Measurements from ENCODE around the gene TMEM60. TPM values are rescaled to one million over a fixed set of nuclear protein-coding genes. Genes with fewer than 3 reads are reported as not detected.

The TMEM60 gene
- total RNA-seq, 2 experiments from 2014 or later = 8.1 to 8.6 TPM

DNA sequence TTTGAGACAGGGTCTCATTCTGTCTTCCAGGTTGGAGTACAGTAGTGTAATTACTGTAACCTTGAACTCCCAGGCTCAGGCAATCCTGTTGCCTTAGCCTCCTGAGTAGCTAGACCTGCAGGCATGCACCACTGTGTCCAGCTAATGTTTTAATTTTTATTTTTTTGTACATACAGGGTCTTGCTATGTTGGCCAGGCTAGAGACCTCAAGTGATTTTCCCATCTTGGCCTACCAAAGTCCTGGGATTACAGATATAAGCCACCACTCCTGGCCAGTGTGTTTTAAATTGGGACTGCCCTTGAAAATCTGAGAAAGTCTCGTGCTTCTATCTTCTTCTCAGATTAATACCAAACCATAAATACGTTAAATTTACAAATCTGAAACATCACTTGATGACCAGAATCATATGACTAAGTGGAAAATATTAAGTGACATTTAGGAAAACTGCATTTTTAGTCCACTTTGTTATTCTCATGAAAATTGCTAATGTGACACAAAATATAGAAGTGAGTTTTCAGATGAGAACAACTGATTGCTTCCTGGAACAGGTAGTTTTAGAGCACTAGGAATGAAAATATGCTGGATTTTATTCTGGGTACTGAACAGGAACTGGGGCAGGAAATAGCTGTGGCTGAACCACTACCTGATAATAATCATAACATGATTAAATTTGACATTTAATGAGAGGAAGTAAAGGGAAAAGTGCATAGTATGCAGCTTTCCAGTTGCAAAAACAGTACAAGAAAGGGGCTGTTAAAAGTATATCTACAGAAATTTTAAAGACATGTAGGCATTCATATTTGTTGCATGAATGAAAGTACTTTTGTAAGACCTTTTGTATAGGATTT lies 4.5 kb upstream of the TMEM60 start:
- H3K4me3 Mint-ChIP-seq = peak overlapping the region; percentile 31
- peak overlapping the region; percentile 75 for H3K27ac Mint-ChIP-seq
- POLR2A ChIA-PET = no interaction called here
- TF ChIP-seq, protein P1, sequence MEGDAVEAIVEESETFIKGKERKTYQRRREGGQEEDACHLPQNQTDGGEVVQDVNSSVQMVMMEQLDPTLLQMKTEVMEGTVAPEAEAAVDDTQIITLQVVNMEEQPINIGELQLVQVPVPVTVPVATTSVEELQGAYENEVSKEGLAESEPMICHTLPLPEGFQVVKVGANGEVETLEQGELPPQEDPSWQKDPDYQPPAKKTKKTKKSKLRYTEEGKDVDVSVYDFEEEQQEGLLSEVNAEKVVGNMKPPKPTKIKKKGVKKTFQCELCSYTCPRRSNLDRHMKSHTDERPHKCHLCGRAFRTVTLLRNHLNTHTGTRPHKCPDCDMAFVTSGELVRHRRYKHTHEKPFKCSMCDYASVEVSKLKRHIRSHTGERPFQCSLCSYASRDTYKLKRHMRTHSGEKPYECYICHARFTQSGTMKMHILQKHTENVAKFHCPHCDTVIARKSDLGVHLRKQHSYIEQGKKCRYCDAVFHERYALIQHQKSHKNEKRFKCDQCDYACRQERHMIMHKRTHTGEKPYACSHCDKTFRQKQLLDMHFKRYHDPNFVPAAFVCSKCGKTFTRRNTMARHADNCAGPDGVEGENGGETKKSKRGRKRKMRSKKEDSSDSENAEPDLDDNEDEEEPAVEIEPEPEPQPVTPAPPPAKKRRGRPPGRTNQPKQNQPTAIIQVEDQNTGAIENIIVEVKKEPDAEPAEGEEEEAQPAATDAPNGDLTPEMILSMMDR (IDR thresholded peaks at IDR 0.05) = no peak
- DNase-seq = peak; percentile 14
- H3K4me1 Mint-ChIP-seq (ENCODE audit: low read depth) = peaks cover 55% of the 10 kb centered on the region
- peaks cover 41% of the 10 kb centered on the region for H3K36me3 Mint-ChIP-seq (ENCODE audit: low read depth)
- peaks cover 21% of the 10 kb centered on the region for H3K9me3 Mint-ChIP-seq
- intact Hi-C loops (cut with micrococcal nuclease) = no loop called here
- no peaks in the 10 kb centered on the region for H3K27me3 Mint-ChIP-seq
- ATAC-seq = no peak
- CTCF ChIA-PET = interaction anchor here (1.1 kb wide), 1 partner anchor 151 kb away, joined by 3 read pairs; no protein-coding TSS in a partner anchor

DNA sequence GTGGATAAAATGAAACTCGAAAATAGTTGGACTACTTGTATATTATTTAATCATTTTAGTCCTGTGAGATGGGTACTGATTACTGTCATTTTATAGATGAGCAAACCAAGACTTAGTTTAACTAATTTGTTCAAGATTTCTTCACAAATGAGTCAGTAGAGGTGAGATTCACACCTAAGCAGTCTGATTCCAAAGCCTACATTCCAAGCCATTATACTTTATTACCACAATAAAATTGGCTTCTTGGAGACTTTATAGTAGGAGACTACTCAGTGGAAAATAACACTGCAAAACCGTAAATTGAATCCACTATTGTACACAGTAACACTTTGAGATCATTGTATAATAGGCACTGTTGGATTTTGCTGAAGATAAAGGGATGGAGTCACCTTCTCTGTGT lies 2.5 kb upstream of the TMEM60 start:
- Mint-ChIP-seq H3K9me3 (peaks cover 6% of the 10 kb centered on the region), H3K4me1 (ENCODE audit: low read depth) (peaks cover 71% of the 10 kb centered on the region), H3K4me3 (peak overlapping the region; percentile 89), H3K27ac (peak overlapping the region; percentile 94), H3K27me3 (no peaks in the 10 kb centered on the region), H3K36me3 (ENCODE audit: low read depth) (peaks cover 27% of the 10 kb centered on the region)
- CTCF ChIA-PET = no interaction called here
- intact Hi-C loops (cut with micrococcal nuclease) = no loop called here
- ATAC-seq (no peak), DNase-seq (no peak)
- TF ChIP-seq, protein P1 (IDR thresholded peaks at IDR 0.05) = no peak
- POLR2A ChIA-PET = no interaction called here

DNA sequence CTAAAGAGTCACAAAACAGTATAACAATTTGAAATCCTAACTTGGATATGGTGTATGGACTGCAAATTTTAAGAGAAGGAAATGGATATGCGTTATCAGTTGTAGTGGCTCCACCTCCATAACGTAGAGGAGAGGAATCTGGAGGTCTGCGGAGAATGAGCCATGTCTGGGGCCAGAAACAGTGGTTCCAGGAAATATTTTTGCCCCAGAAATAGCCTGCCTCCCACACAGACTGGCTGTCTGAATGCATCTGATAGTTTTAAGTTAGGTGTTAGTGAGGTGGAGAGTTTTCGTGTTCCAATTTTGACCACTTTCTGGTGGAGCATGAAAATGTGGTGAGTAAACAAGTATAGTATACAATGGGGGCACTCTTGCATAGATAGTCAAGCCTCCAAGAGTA lies 1.9 kb upstream of the TMEM60 start:
- ATAC-seq (no peak), DNase-seq (peak; percentile 41)
- intact Hi-C loops (cut with micrococcal nuclease) = no loop called here
- ChIA-PET CTCF (interaction anchor here (1.4 to 2.2 kb wide), 2 partner anchors 41 to 99 kb away, joined by 3 to 8 read pairs; no protein-coding TSS in a partner anchor), POLR2A (interaction anchor here (1.4 kb wide), 1 partner anchor 103 kb away, joined by 4 read pairs; no protein-coding TSS in a partner anchor)
- peak overlapping the region; percentile 94 for H3K27ac Mint-ChIP-seq
- H3K4me1 Mint-ChIP-seq (ENCODE audit: low read depth) = peaks cover 67% of the 10 kb centered on the region
- H3K27me3 Mint-ChIP-seq = no peaks in the 10 kb centered on the region
- peaks cover 3% of the 10 kb centered on the region for H3K9me3 Mint-ChIP-seq
- peaks cover 23% of the 10 kb centered on the region for H3K36me3 Mint-ChIP-seq (ENCODE audit: low read depth)
- H3K4me3 Mint-ChIP-seq = peak overlapping the region; percentile 89
- TF ChIP-seq, protein P1 (IDR thresholded peaks at IDR 0.05) = no peak

DNA sequence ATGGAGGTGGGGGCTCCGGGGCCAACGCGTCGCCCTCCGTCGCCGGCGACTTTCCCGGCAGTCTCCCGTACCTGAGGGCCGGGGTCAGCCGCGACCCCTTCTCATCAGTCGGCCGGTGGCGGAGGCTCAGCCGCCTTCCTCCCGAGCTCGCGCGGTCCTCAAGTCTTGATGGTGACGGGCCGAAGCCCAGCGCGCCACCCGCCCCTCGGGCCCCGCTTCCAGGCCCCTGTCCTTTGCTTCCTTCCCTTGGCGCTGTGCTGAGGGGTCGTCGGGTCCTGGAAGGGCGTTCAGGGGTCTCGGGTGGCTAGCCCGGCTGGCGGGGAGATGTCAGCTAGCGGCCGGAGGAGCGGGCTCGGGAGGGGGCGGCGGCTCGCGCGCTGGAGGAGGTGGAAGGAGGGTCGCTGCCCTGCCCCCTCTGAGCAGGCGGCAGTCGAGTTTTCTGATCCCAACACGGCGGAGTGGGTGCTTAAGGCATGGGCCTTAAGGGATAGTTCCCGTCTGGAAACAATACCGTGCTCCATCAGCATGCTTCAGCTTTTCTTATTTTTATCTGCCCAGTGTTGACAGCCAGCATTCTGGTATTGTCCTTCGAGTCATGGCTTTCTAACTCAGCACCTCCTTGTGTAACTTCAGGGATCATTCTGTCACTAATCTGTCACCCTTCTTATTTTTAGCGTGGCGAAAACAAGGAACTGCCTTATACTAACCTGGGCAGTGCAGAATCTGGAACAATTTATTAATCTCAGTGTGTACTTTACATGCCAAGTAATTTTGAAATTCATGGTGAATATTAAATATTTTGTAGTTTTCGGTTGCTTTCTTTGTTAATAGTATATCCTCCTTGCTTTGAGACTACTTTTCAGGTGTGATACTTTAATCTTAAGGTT lies 1.1 kb upstream of the TMEM60 start:
- peaks cover 69% of the 10 kb centered on the region for H3K4me1 Mint-ChIP-seq (ENCODE audit: low read depth)
- POLR2A ChIA-PET = interaction anchor here (0.8 to 1.7 kb wide), 8 partner anchors 12 to 371 kb away, joined by 3 to 6 read pairs (median 4); no protein-coding TSS in a partner anchor
- DNase-seq (peak; percentile 26), ATAC-seq (no peak)
- peak overlapping the region; percentile 94 for H3K27ac Mint-ChIP-seq
- TF ChIP-seq, protein P1 (IDR thresholded peaks at IDR 0.05) = no peak
- CTCF ChIA-PET = interaction anchor here (0.8 to 2.2 kb wide), 10 partner anchors 15 to 149 kb away, joined by 3 to 10 read pairs (median 4); partner anchors contain the start of gene RSBN1L
- peaks cover 2% of the 10 kb centered on the region for H3K9me3 Mint-ChIP-seq
- H3K27me3 Mint-ChIP-seq = no peaks in the 10 kb centered on the region
- intact Hi-C loops (cut with micrococcal nuclease) = loop anchor here (5.0 kb wide), 1 partner anchor 98 kb away; no protein-coding TSS in a partner anchor
- H3K36me3 Mint-ChIP-seq (ENCODE audit: low read depth) = peaks cover 21% of the 10 kb centered on the region
- H3K4me3 Mint-ChIP-seq = peak overlapping the region; percentile 89

Measured in activated CD8-positive, alpha-beta T cell treated with anti-CD3 and anti-CD28 coated beads for 36 hours (primary cell).